Breast epithelium (tissue), 4 donors: ENCODE measurements around the gene MGAT4B. TPM values are rescaled to one million over a fixed set of nuclear protein-coding genes. Genes with fewer than 3 reads are reported as not detected.

Experiments used
- DNase-seq, 2 donors: peaks; one replicate each; pipeline ENCODE4 v3.0.0-alpha.2; 2019; ENCODE audit warnings: low spot score in 2 of 2
- H3K27ac ChIP-seq, 2 donors: fragments of 200-600 bp; sonication (generic) in 1 of 2; one replicate each; pipeline ENCODE4 v1.5.1; 2016 to 2019; ENCODE audit warnings: mild to moderate bottlenecking in 1 of 2
- H3K27me3 ChIP-seq, 2 donors: fragments of 200-600 bp; sonication (generic) in 1 of 2; one replicate each; pipeline versions ENCODE4 v1.5.1 to v1.6.0; 2017 to 2019; ENCODE audit warnings: control low read depth in 1 of 2, mild to moderate bottlenecking in 1 of 2
- H3K36me3 ChIP-seq: fragments of 200-600 bp; one replicate; pipeline ENCODE4 v1.5.1; 2019
- H3K4me1 ChIP-seq, 2 donors: fragments of 200-600 bp; sonication (generic); one replicate each; pipeline ENCODE4 v1.5.1; 2016 to 2019; ENCODE audit warnings: control low read depth in 1 of 2
- H3K4me3 ChIP-seq, 3 donors: fragments of 200-600 bp; sonication (generic); 1 replicate in 2 of 3; 2 replicates in 1 of 3; pipeline ENCODE4 v1.5.1; 2016 to 2019; ENCODE audit warnings: mild to moderate bottlenecking in 3 of 3, moderate library complexity in 2 of 3
- H3K9me3 ChIP-seq, 2 donors: fragments of 200-600 bp; sonication (generic) in 1 of 2; one replicate each; pipeline ENCODE4 v1.5.1; 2016 to 2019; ENCODE audit warnings: control low read depth in 1 of 2
- CTCF ChIP-seq, 3 donors: fragments of 450-650 bp; IDR thresholded peaks; one replicate each; pipeline ENCODE4 v1.5.1; 2016 to 2017; ENCODE audit warnings: antibody characterized with exemption in 3 of 3, mild to moderate bottlenecking in 3 of 3, moderate library complexity in 3 of 3
- POLR2A ChIP-seq: fragments of 450-650 bp; IDR thresholded peaks from one replicate; pipeline ENCODE4 v1.6.1; 2016; ENCODE audit warnings: antibody characterized with exemption, mild to moderate bottlenecking, moderate library complexity
- POLR2AphosphoS5 ChIP-seq, 3 donors: sonication (generic); formaldehyde crosslinking; IDR thresholded peaks; one replicate each; pipeline ENCODE4 v1.6.1; 2017; ENCODE audit warnings: antibody characterized with exemption in 3 of 3
- intact Hi-C: fragments of 100-400 bp; cut with DNase I; formaldehyde crosslinking; loops from one replicate; pipeline ENCODE4 v1.15.1; 2023; ENCODE audit warnings: low total_unique reads
- total RNA-seq, 3 donors: library from RNA; depleted of rRNA; stranded (reverse); fragments of >200 nt; gene quantifications; one replicate each; pipeline ENCODE4 v1.1.0, GENCODE V29; 2016

MGAT4B gene
- total RNA-seq, 3 donors from 2014 or later: 43.0 to 73.7 (median 54.6) TPM

- H3K4me3 ChIP-seq: no peak overlapping the region
- no peak for DNase-seq
- TF ChIP-seq POLR2A (no peak), POLR2AphosphoS5 (IDR thresholded peaks at IDR 0.05) (no peak), CTCF (IDR thresholded peaks at IDR 0.05) (no peak)
- intact Hi-C loops: no loop called here
- H3K4me1 ChIP-seq: no peaks in the 10 kb centered on the region
- no peak overlapping the region for H3K27ac ChIP-seq
- no peaks in the 10 kb centered on the region for H3K27me3 ChIP-seq
- no peaks in the 10 kb centered on the region for H3K9me3 ChIP-seq
- H3K36me3 ChIP-seq: no peaks in the 10 kb centered on the region
Measured at GRCh38 chr5:179783128-179783527, 23.5 kb downstream of the MGAT4B start.

- Histone ChIP-seq H3K4me3 (no peak overlapping the region), H3K27ac (no peak overlapping the region), H3K9me3 (no peaks in the 10 kb centered on the region), H3K36me3 (no peaks in the 10 kb centered on the region), H3K27me3 (no peaks in the 10 kb centered on the region), H3K4me1 (no peaks in the 10 kb centered on the region)
- no peak for TF ChIP-seq POLR2A
- no peak for TF ChIP-seq POLR2AphosphoS5 (IDR thresholded peaks at IDR 0.05)
- intact Hi-C loops: no loop called here
- DNase-seq: no peak
Measured at GRCh38 chr5:179781846-179782245, 24.8 kb downstream of the MGAT4B start.

GRCh38 chr5:179780362-179780761 is 26.3 kb downstream of the MGAT4B start:
- no peaks in the 10 kb centered on the region for H3K9me3 ChIP-seq
- intact Hi-C loops: no loop called here
- no peak for DNase-seq
- no peak overlapping the region for H3K4me3 ChIP-seq
- H3K36me3 ChIP-seq: no peaks in the 10 kb centered on the region
- H3K4me1 ChIP-seq: no peaks in the 10 kb centered on the region
- H3K27me3 ChIP-seq: no peaks in the 10 kb centered on the region
- TF ChIP-seq POLR2AphosphoS5 (IDR thresholded peaks at IDR 0.05) (no peak), CTCF (IDR thresholded peaks at IDR 0.05) (no peak), POLR2A (no peak)
- no peak overlapping the region for H3K27ac ChIP-seq

- H3K4me3 ChIP-seq: no peak overlapping the region
- no peak overlapping the region for H3K27ac ChIP-seq
- H3K4me1 ChIP-seq: no peaks in the 10 kb centered on the region
- TF ChIP-seq POLR2A (no peak), CTCF (IDR thresholded peaks at IDR 0.05) (no peak), POLR2AphosphoS5 (IDR thresholded peaks at IDR 0.05) (no peak)
- DNase-seq: no peak
- no peaks in the 10 kb centered on the region for H3K9me3 ChIP-seq
- no peaks in the 10 kb centered on the region for H3K36me3 ChIP-seq
- intact Hi-C loops: no loop called here
- H3K27me3 ChIP-seq: no peaks in the 10 kb centered on the region
Measured at GRCh38 chr5:179779826-179780225, 26.8 kb downstream of the MGAT4B start.

GRCh38 chr5:179778591-179778990 is 28.1 kb downstream of the MGAT4B start:
- intact Hi-C loops: no loop called here
- Histone ChIP-seq H3K27ac (no peak overlapping the region), H3K4me1 (no peaks in the 10 kb centered on the region), H3K27me3 (no peaks in the 10 kb centered on the region), H3K9me3 (no peaks in the 10 kb centered on the region), H3K36me3 (peaks cover 4% of the 10 kb centered on the region), H3K4me3 (no peak overlapping the region)
- TF ChIP-seq CTCF (IDR thresholded peaks at IDR 0.05) (no peak), POLR2A (no peak), POLR2AphosphoS5 (IDR thresholded peaks at IDR 0.05) (no peak)
- no peak for DNase-seq

GRCh38 chr5:179777909-179778308 is 28.8 kb downstream of the MGAT4B start:
- intact Hi-C loops: no loop called here

More at GRCh38 chr5:179777909-179778308, 28.8 kb downstream of the MGAT4B start:
- DNase-seq: no peak
- no peaks in the 10 kb centered on the region for H3K9me3 ChIP-seq
- H3K36me3 ChIP-seq: peaks cover 11% of the 10 kb centered on the region
- no peak for TF ChIP-seq CTCF (IDR thresholded peaks at IDR 0.05)
- H3K4me3 ChIP-seq: no peak overlapping the region
- no peaks in the 10 kb centered on the region for H3K4me1 ChIP-seq
- H3K27me3 ChIP-seq: no peaks in the 10 kb centered on the region
- H3K27ac ChIP-seq: no peak overlapping the region
